Stomach (tissue), 19 donors: ENCODE measurements around the gene PSME4. TPM values are rescaled to one million over a fixed set of nuclear protein-coding genes. Genes with fewer than 3 reads are reported as not detected.
A peak's percentile ranks its signal among the peaks of the same experiment; 100 is the strongest.

Experiments used
- DNase-seq, 2 donors: peaks; one replicate each; pipeline versions ENCODE4 v3.0.0 to v3.0.0-alpha.2; 2013 to 2019
- H3K27ac ChIP-seq, 5 donors: fragments of 200-600 bp in 4 of 5; sonication (generic) in 4 of 5; one replicate each; pipeline ENCODE4 v1.5.1; 2013 to 2019; ENCODE audit warnings: mild to moderate bottlenecking in 1 of 5, moderate library complexity in 1 of 5
- H3K27me3 ChIP-seq, 3 donors: fragments of 200-600 bp; sonication (generic); one replicate each; pipeline ENCODE4 v1.5.1; 2017 to 2019; ENCODE audit warnings: mixed run types in 1 of 3
- H3K36me3 ChIP-seq, 4 donors: fragments of 200-600 bp; sonication (generic); 1 replicate in 3 of 4; 2 replicates in 1 of 4; pipeline ENCODE4 v1.5.1; 2016 to 2019
- H3K4me1 ChIP-seq, 4 donors: fragments of 200-600 bp; sonication (generic); one replicate each; pipeline ENCODE4 v1.5.1; 2016 to 2019
- H3K4me3 ChIP-seq, 4 donors: fragments of 200-600 bp; sonication (generic) in 3 of 4; one replicate each; pipeline ENCODE4 v1.5.1; 2016 to 2019; ENCODE audit warnings: mild to moderate bottlenecking in 1 of 4
- H3K9me3 ChIP-seq, 4 donors: fragments of 200-600 bp; sonication (generic); one replicate each; pipeline ENCODE4 v1.5.1; 2016 to 2019
- CTCF ChIP-seq, 7 experiments: fragments of 450-650 bp in 4 of 7; fragments of 200-600 bp in 3 of 7; sonication (generic) in 3 of 7; IDR thresholded peaks; one replicate each; pipeline ENCODE4 v1.5.1; 2016 to 2019; ENCODE audit warnings: antibody characterized with exemption in 7 of 7, control low read depth in 2 of 7, mild to moderate bottlenecking in 1 of 7
- EP300 ChIP-seq: sonication (generic); formaldehyde crosslinking; IDR thresholded peaks from one replicate; pipeline ENCODE4 v1.6.1; 2017; ENCODE audit warnings: antibody characterized with exemption
- POLR2A ChIP-seq, 4 donors: fragments of 450-650 bp; IDR thresholded peaks; one replicate each; pipeline ENCODE4 v1.6.1; 2016; ENCODE audit warnings: antibody characterized with exemption in 4 of 4, control low read depth in 2 of 4, mild to moderate bottlenecking in 1 of 4, moderate library complexity in 1 of 4
- POLR2AphosphoS5 ChIP-seq, 3 donors: sonication (generic); formaldehyde crosslinking; IDR thresholded peaks; one replicate each; pipeline ENCODE4 v1.6.1; 2016; ENCODE audit warnings: antibody characterized with exemption in 3 of 3
- WGBS, 5 donors: extraction: QIAGEN DNeasy Blood & Tissue Kit in 3 of 5; methylation state at CpG; one replicate each; pipeline versions ENCODE4 v1.1.5 to v1.1.7; 2013 to 2018; 5-methylcytosine and 5-hydroxymethylcytosine counted together
- intact Hi-C: fragments of 100-400 bp; cut with DNase I; formaldehyde crosslinking; loops from one replicate; pipeline ENCODE4 v1.15.1; 2023; ENCODE audit warnings: low total_unique reads
- long read RNA-seq, 10 donors: transcript quantifications; one replicate each; lab custom pipeline, GENCODE V29; 2026
- polyA plus RNA-seq, 3 donors: library from polyadenylated mRNA; stranded (reverse); fragments of 200-250 nt; gene quantifications; one replicate each; pipeline ENCODE4 v1.2.3, GENCODE V29; 2013
- total RNA-seq, 5 donors: library from RNA; depleted of rRNA; stranded (reverse); fragments of >200 nt; gene quantifications; one replicate each; pipeline versions ENCODE4 v1.1.0 to v1.2.3, GENCODE V29; 2014 to 2016
- donor health status: healthy with polysubstance abuse.
- donor health status: Bipolar disorder and iron deficiency.
- donor health status: healthy.

PSME4 gene
- 100 to 1,000 TPM in 1 of 5 donors, 10 to 100 TPM in 4; 15.1 to 133 (median 54.5) TPM for total RNA-seq
- 10 to 100 TPM; 24.6 to 31.1 (median 30.7) TPM for polyA plus RNA-seq
- long read RNA-seq, donor 1, partial matches to known transcripts: 5 of 6 reads
- long read RNA-seq, donor 1, other reads (novel, unspliced or antisense): 0 of 6 reads
- long read RNA-seq, donor 2, partial matches to known transcripts: 8 of 8 reads
- long read RNA-seq, donor 2, other reads (novel, unspliced or antisense): 0 of 8 reads
- long read RNA-seq, donor 3, full-length matches to known transcripts: 1 of 1 reads
- long read RNA-seq, donor 3, partial matches to known transcripts: 0 of 1 reads
- long read RNA-seq, donor 3, other reads (novel, unspliced or antisense): 0 of 1 reads
- long read RNA-seq, donor 4: 0 reads
- long read RNA-seq, donor 5, partial matches to known transcripts: 12 of 12 reads
- long read RNA-seq, donor 5, other reads (novel, unspliced or antisense): 0 of 12 reads
- long read RNA-seq, donor 6: 0 reads
- long read RNA-seq, donor 7: 0 reads
- long read RNA-seq, donor 8, partial matches to known transcripts: 5 of 5 reads
- long read RNA-seq, donor 8, other reads (novel, unspliced or antisense): 0 of 5 reads
- long read RNA-seq, donor 9: 0 reads
- long read RNA-seq, donor 10, full-length matches to known transcripts: 1 of 1 reads
- long read RNA-seq, donor 10, partial matches to known transcripts: 0 of 1 reads
- long read RNA-seq, donor 10, other reads (novel, unspliced or antisense): 0 of 1 reads

GRCh38 chr2:53970724-53971602 is at the start of gene PSME4:
PSME4 (minus strand) TSS chr2:53970993; CDS start chr2:53970784, 209 bp downstream.
- Histone ChIP-seq H3K27me3 (no peaks in the 10 kb centered on the region), H3K4me1 (peaks cover 14 to 54% (median 38%) of the 10 kb centered on the region in 4 donors), H3K36me3 (peaks cover 0 to 22% (median 21%) of the 10 kb centered on the region in 4 donors), H3K27ac (peak within 1 kb of the TSS; percentile 95 to 99 (median 98)), H3K9me3 (no peaks in the 10 kb centered on the region), H3K4me3 (peak within 1 kb of the TSS; percentile 78 to 97 (median 94))
- intact Hi-C loops: no loop called here
- peak; percentile 96 to 98 for DNase-seq
- TF ChIP-seq POLR2A (IDR thresholded peaks at IDR 0.05) (peak in 2 of 4 donors; percentile 42 to 92), CTCF (IDR thresholded peaks at IDR 0.05) (no peak), POLR2AphosphoS5 (IDR thresholded peaks at IDR 0.05) (peak; percentile 94 to 99 (median 98)), EP300 (no peak)
- WGBS, 5 donors: 0 to 1% (median 1%) methylated on average over 17 to 81 of the region's 81 CpGs

GRCh38 chr2:54015798-54016699 is 45.3 kb upstream of the PSME4 start:
- WGBS, 5 donors: 24 to 47% (median 32%) methylated on average over 1 of the region's 1 CpG
- peak in 1 of 2 donors; percentile 71 for DNase-seq
- TF ChIP-seq EP300: no peak
- TF ChIP-seq POLR2AphosphoS5 (IDR thresholded peaks at IDR 0.05): peak in 2 of 3 donors; percentile 15 to 56
- no peak for TF ChIP-seq CTCF (IDR thresholded peaks at IDR 0.05)
- intact Hi-C loops: no loop called here
- no peaks in the 10 kb centered on the region for H3K27me3 ChIP-seq
- H3K27ac ChIP-seq: peak overlapping the region in 3 of 5 donors; percentile 22 to 49 (median 39)
- H3K9me3 ChIP-seq: peaks cover 0 to 12% (median 4%) of the 10 kb centered on the region in 4 donors
- H3K36me3 ChIP-seq: peaks cover 0 to 3% (median 0%) of the 10 kb centered on the region in 4 donors
- peaks cover 0 to 24% (median 0%) of the 10 kb centered on the region in 4 donors for H3K4me1 ChIP-seq
- H3K4me3 ChIP-seq: no peak overlapping the region

GRCh38 chr2:54013996-54014395 is 43.2 kb upstream of the PSME4 start:
- Histone ChIP-seq H3K27ac (no peak overlapping the region), H3K4me3 (no peak overlapping the region), H3K4me1 (peaks cover 0 to 29% (median 0%) of the 10 kb centered on the region in 4 donors), H3K9me3 (no peaks in the 10 kb centered on the region), H3K36me3 (peaks cover 0 to 3% (median 0%) of the 10 kb centered on the region in 4 donors), H3K27me3 (no peaks in the 10 kb centered on the region)
- no peak for DNase-seq
- intact Hi-C loops: no loop called here
- TF ChIP-seq CTCF (IDR thresholded peaks at IDR 0.05): no peak
- TF ChIP-seq POLR2A (IDR thresholded peaks at IDR 0.05): no peak
- no peak for TF ChIP-seq POLR2AphosphoS5 (IDR thresholded peaks at IDR 0.05)
- TF ChIP-seq EP300: no peak
- WGBS, 5 donors: 68 to 82% (median 79%) methylated on average over 6 of the region's 6 CpGs
